A549 (cell line): ENCODE results near the gene HMCES. TPM values are rescaled to one million over a fixed set of nuclear protein-coding genes. Genes with fewer than 3 reads are reported as not detected.

Experiments used
- ATAC-seq, 2 experiments: fragments of 200-7000 bp in 1 of 2; fragments of >200 bp in 1 of 2; cut with Nextera tagmentation in 1 of 2; cut with Tn5 transposase in 1 of 2; 3 replicates each; pipeline versions ENCODE4 v1.8.0 to v1.9.1; 2018 to 2020; ENCODE audit warnings: mild to moderate bottlenecking in 1 of 2, moderate library complexity in 1 of 2
- CTCF ChIA-PET: fragments of 300-600 bp; sonication (Branson Sonifier 250); formaldehyde crosslinking; extraction: SDS; loops from one replicate; lab custom pipeline; 2021; ENCODE audit warnings: antibody characterized with exemption, inconsistent platforms; lab: Yijun Ruan, JAX
- POLR2A ChIA-PET: fragments of 350-600 bp; formaldehyde crosslinking; extraction: SDS; loops from one replicate; lab custom pipeline; 2021; ENCODE audit warnings: antibody characterized with exemption, inconsistent platforms; lab: Yijun Ruan, JAX
- DNase-seq, 2 experiments: peaks; one replicate each; pipeline versions ENCODE4 v3.0.0 to v3.0.0-alpha.2; 2011 to 2016; ENCODE audit warnings: low read depth in 1 of 2, low spot score in 1 of 2
- FAIRE-seq: peaks from 2 replicates; lab custom pipeline; 2011; peaks lifted over from hg19 to GRCh38; lab: Jason Lieb, UNC
- H3K27ac ChIP-seq, 2 experiments: fragments of >200 bp; sonication (Bioruptor Twin); formaldehyde crosslinking; 3 replicates each; pipeline ENCODE4 v1.5.1; 2016 to 2017
- H3K4me1 ChIP-seq: fragments of >200 bp; sonication (Bioruptor Twin); formaldehyde crosslinking; 3 replicates; pipeline ENCODE4 v1.6.1; 2016
- H3K4me2 ChIP-seq: fragments of >200 bp; sonication (Bioruptor Twin); formaldehyde crosslinking; 3 replicates; pipeline ENCODE4 v1.6.1; 2016
- H3K4me3 ChIP-seq: fragments of >200 bp; sonication (Bioruptor Twin); formaldehyde crosslinking; 3 replicates; pipeline ENCODE4 v1.5.1; 2016
- H3K9me3 ChIP-seq: fragments of >200 bp; sonication (Bioruptor Twin); formaldehyde crosslinking; 3 replicates; pipeline ENCODE4 v1.6.1; 2016
- CBX2 ChIP-seq: fragments of 200-600 bp; sonication (generic); IDR thresholded peaks from 2 replicates; pipeline ENCODE4 v1.6.1; 2016; ENCODE audit warnings: low read depth, mild to moderate bottlenecking, borderline replicate concordance
- CEBPB ChIP-seq, 2 experiments: fragments of >200 bp in 1 of 2; sonication (Bioruptor Twin) in 1 of 2; formaldehyde crosslinking in 1 of 2; IDR thresholded peaks; 2 replicates each; pipeline ENCODE4 v1.6.1; 2012 to 2016
- CHD2 ChIP-seq: fragments of 150-350 bp; IDR thresholded peaks from 2 replicates; pipeline ENCODE4 v1.6.1; 2014; ENCODE audit warnings: low read length; ENCODE audit not compliant: partially characterized antibody
- EHF ChIP-seq: fragments of 250-450 bp; sonication (Bioruptor Pico); IDR thresholded peaks from 2 replicates; pipeline ENCODE4 v1.5.0; 2020; ENCODE audit warnings: mild to moderate bottlenecking
- ESRRA ChIP-seq: fragments of 150-350 bp; IDR thresholded peaks from 2 replicates; pipeline ENCODE4 v1.6.1; 2014; ENCODE audit warnings: mild to moderate bottlenecking, low read length, borderline replicate concordance
- FOXS1 ChIP-seq: fragments of 250-450 bp; sonication (Bioruptor Pico); IDR thresholded peaks from 2 replicates; pipeline ENCODE4 v1.5.0; 2020; ENCODE audit warnings: mild to moderate bottlenecking, moderate library complexity
- HEYL ChIP-seq: fragments of 250-450 bp; sonication (Bioruptor Pico); IDR thresholded peaks from 2 replicates; pipeline ENCODE4 v1.8.0; 2021; ENCODE audit warnings: mild to moderate bottlenecking, moderate library complexity
- HOXB13 ChIP-seq: fragments of 250-450 bp; sonication (Bioruptor Pico); IDR thresholded peaks from 2 replicates; pipeline ENCODE4 v1.5.0; 2020; ENCODE audit warnings: low read depth, mild to moderate bottlenecking, moderate library complexity
- MAZ ChIP-seq: fragments of 150-350 bp; IDR thresholded peaks from 2 replicates; pipeline ENCODE4 v1.6.1; 2014; ENCODE audit warnings: antibody characterized with exemption, low read depth, low read length, borderline replicate concordance
- MYC ChIP-seq: IDR thresholded peaks from 2 replicates; pipeline ENCODE4 v1.6.1; 2012; ENCODE audit warnings: mild to moderate bottlenecking, inconsistent platforms, low read length, improper control_type of control experiment, borderline replicate concordance
- NFE2L2 ChIP-seq: fragments of 150-350 bp; conservative IDR thresholded peaks from 2 replicates; pipeline ENCODE4 v1.6.1; 2014; ENCODE audit warnings: low read length
- NPAS2 ChIP-seq: fragments of 250-450 bp; sonication (Bioruptor Pico); IDR thresholded peaks from 2 replicates; pipeline ENCODE4 v1.8.0; 2022; ENCODE audit warnings: mild to moderate bottlenecking, moderate library complexity, borderline replicate concordance
- NR3C1 ChIP-seq: fragments of >200 bp; sonication (Bioruptor Twin); formaldehyde crosslinking; IDR thresholded peaks from 3 replicates; pipeline ENCODE4 v1.6.1; 2017
- RCOR1 ChIP-seq: fragments of 150-350 bp; IDR thresholded peaks from 2 replicates; pipeline ENCODE4 v1.6.1; 2014; ENCODE audit warnings: antibody characterized with exemption, low read length, low read depth
- RNF2 ChIP-seq: fragments of 200-600 bp; sonication (generic); IDR thresholded peaks from 2 replicates; pipeline ENCODE4 v1.6.1; 2016; ENCODE audit warnings: low read depth, mild to moderate bottlenecking, antibody characterized with exemption, moderate library complexity, borderline replicate concordance
- SMC3 ChIP-seq: fragments of >200 bp; sonication (Bioruptor Twin); formaldehyde crosslinking; IDR thresholded peaks from 3 replicates; pipeline ENCODE4 v1.6.1; 2018; ENCODE audit warnings: inconsistent platforms
- TFCP2L1 ChIP-seq: fragments of 250-450 bp; sonication (Bioruptor Pico); IDR thresholded peaks from 2 replicates; pipeline ENCODE4 v1.5.0; 2021; ENCODE audit warnings: mild to moderate bottlenecking
- TP53 ChIP-seq: fragments of 250-450 bp; sonication (Bioruptor Pico); IDR thresholded peaks from 2 replicates; pipeline ENCODE4 v1.5.0; 2021; ENCODE audit warnings: mild to moderate bottlenecking, moderate library complexity
- ZSCAN20 ChIP-seq: fragments of 250-450 bp; sonication (Bioruptor Pico); IDR thresholded peaks from 2 replicates; pipeline ENCODE4 v1.8.0; 2022; ENCODE audit warnings: mild to moderate bottlenecking, moderate library complexity
- WGBS: methylation state at CpG from one replicate; pipeline ENCODE4 v1.1.6; 2017; ENCODE audit errors: missing lambda C conversion rate; 5-methylcytosine and 5-hydroxymethylcytosine counted together
- polyA plus RNA-seq, 4 experiments: library from polyadenylated mRNA; depleted of rRNA in 3 of 4; stranded (reverse); fragments of >200 nt; fragmentation: RNase III in 1 of 4; extraction: RNeasy Plus Mini Kit Qiagen cat#74134 plus additional on column Dnase treatment in 1 of 4; gene quantifications; 2 replicates in 3 of 4; 3 replicates in 1 of 4; pipeline ENCODE4 v1.2.3, GENCODE V29; 2011 to 2017
- TF ChIP-seq, protein P1 (sequence below): IDR thresholded peaks from 2 replicates; pipeline ENCODE4 v1.6.1; 2012
- TF ChIP-seq, protein P2 (sequence below): fragments of 450-650 bp; IDR thresholded peaks from 2 replicates; pipeline ENCODE4 v1.6.1; 2014; ENCODE audit warnings: antibody characterized with exemption
- TF ChIP-seq, protein P3 (sequence below): fragments of >200 bp; sonication (Bioruptor Twin); formaldehyde crosslinking; IDR thresholded peaks from 3 replicates; pipeline ENCODE4 v1.5.1; 2016
- TF ChIP-seq, protein P4 (sequence below): IDR thresholded peaks from 2 replicates; pipeline ENCODE4 v1.6.1; 2012
- TF ChIP-seq, protein P5 (sequence below): IDR thresholded peaks from 2 replicates; pipeline ENCODE4 v1.6.1; 2012; ENCODE audit warnings: low read depth, borderline replicate concordance
- TF ChIP-seq, protein P6 (sequence below): fragments of >200 bp; sonication (Bioruptor Twin); formaldehyde crosslinking; IDR thresholded peaks from 3 replicates; pipeline ENCODE4 v1.6.1; 2016

Gene HMCES
- polyA plus RNA-seq, 2 of the 4 experiments (the other 2 are of a cell fraction): 35.2 to 39.9 TPM

DNA sequence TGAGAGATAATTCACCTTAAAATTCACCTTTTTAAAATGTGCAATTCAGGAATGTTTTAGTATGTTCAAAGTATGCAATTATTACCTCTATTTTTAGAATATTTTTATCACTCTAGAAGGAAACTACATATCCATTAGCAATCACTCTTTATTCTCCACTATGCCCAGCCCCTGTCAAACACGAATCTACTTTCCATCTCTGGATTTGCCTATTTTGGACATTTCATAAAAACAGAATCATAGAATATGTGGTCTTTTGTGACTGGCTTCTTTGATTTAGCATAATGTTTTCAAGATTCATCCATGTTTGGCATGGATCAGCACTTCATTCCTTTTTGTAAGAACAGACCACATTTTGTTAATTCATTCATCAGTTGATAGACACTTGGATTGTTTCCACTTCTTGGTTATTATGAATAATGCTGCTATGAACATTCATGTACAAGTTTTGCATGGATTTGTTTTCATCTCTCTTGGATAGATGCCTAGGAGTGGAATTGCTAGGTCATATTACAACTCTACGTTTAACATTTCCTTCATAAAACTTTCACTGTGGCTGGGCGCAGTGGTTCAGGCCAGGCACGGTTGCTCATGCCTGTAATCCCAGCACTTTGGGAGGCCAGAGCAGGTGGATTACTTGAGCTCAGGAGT is 12.7 kb downstream of the HMCES start:
- POLR2A ChIA-PET: no interaction called here
- ATAC-seq: no peak

DNA sequence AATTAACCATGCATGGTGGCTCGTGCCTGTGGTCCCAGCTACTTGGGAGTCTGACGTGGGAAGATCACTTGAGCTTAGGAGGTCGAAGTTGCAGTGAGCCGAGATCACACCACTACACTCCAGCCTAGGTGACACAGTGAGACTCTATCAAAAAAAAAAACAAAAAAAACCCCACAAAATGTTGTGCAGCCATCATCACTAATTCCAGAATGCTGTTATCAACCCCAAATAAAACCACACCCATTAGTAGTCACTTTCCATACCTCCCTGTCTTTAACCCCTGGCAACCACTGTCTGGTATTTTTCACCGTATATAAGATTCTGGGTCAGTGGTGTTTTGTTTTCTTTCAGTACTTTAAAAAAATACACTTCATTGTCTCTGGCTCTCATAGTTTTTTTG is 16.6 kb downstream of the HMCES start:
- DNase-seq (no peak), ATAC-seq (no peak)
- no peak overlapping the region for H3K4me3 ChIP-seq
- no peak overlapping the region for H3K27ac ChIP-seq
- H3K9me3 ChIP-seq: no peaks in the 10 kb centered on the region
- POLR2A ChIA-PET: no interaction called here
- TF ChIP-seq, protein P1, sequence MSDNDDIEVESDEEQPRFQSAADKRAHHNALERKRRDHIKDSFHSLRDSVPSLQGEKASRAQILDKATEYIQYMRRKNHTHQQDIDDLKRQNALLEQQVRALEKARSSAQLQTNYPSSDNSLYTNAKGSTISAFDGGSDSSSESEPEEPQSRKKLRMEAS: no peak
- TF ChIP-seq RCOR1 (no peak), RNF2 (no peak), CHD2 (no peak), HEYL (no peak)
- TF ChIP-seq, protein P2, sequence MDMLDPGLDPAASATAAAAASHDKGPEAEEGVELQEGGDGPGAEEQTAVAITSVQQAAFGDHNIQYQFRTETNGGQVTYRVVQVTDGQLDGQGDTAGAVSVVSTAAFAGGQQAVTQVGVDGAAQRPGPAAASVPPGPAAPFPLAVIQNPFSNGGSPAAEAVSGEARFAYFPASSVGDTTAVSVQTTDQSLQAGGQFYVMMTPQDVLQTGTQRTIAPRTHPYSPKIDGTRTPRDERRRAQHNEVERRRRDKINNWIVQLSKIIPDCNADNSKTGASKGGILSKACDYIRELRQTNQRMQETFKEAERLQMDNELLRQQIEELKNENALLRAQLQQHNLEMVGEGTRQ: no peak
- TF ChIP-seq, protein P3, sequence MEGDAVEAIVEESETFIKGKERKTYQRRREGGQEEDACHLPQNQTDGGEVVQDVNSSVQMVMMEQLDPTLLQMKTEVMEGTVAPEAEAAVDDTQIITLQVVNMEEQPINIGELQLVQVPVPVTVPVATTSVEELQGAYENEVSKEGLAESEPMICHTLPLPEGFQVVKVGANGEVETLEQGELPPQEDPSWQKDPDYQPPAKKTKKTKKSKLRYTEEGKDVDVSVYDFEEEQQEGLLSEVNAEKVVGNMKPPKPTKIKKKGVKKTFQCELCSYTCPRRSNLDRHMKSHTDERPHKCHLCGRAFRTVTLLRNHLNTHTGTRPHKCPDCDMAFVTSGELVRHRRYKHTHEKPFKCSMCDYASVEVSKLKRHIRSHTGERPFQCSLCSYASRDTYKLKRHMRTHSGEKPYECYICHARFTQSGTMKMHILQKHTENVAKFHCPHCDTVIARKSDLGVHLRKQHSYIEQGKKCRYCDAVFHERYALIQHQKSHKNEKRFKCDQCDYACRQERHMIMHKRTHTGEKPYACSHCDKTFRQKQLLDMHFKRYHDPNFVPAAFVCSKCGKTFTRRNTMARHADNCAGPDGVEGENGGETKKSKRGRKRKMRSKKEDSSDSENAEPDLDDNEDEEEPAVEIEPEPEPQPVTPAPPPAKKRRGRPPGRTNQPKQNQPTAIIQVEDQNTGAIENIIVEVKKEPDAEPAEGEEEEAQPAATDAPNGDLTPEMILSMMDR: no peak
- TF ChIP-seq, protein P4, sequence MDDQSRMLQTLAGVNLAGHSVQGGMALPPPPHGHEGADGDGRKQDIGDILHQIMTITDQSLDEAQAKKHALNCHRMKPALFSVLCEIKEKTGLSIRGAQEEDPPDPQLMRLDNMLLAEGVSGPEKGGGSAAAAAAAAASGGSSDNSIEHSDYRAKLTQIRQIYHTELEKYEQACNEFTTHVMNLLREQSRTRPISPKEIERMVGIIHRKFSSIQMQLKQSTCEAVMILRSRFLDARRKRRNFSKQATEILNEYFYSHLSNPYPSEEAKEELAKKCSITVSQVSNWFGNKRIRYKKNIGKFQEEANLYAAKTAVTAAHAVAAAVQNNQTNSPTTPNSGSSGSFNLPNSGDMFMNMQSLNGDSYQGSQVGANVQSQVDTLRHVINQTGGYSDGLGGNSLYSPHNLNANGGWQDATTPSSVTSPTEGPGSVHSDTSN: no peak
- TF ChIP-seq, protein P5, sequence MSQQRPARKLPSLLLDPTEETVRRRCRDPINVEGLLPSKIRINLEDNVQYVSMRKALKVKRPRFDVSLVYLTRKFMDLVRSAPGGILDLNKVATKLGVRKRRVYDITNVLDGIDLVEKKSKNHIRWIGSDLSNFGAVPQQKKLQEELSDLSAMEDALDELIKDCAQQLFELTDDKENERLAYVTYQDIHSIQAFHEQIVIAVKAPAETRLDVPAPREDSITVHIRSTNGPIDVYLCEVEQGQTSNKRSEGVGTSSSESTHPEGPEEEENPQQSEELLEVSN: no peak
- TF ChIP-seq, all 56 proteins: peak for 0
- FAIRE-seq: no peak
- H3K4me2 ChIP-seq: no peak overlapping the region
- 88% methylated on average over 5 of the region's 5 CpGs for WGBS
- no peaks in the 10 kb centered on the region for H3K4me1 ChIP-seq
- CTCF ChIA-PET: interaction anchor here (0.7 to 0.9 kb wide), 2 partner anchors 24 to 356 kb away, joined by 3 read pairs; no protein-coding TSS in a partner anchor

More for the DNA sequence above, 12.7 kb downstream of the HMCES start:
- Histone ChIP-seq H3K4me3 (no peak overlapping the region), H3K9me3 (no peaks in the 10 kb centered on the region), H3K4me1 (no peaks in the 10 kb centered on the region), H3K27ac (no peak overlapping the region), H3K4me2 (no peak overlapping the region)
- TF ChIP-seq MAZ (no peak), EHF (no peak), SMC3 (no peak), CHD2 (no peak)
- no peak for FAIRE-seq
- CTCF ChIA-PET: interaction anchor here (0.8 to 1.4 kb wide), 4 partner anchors 10 to 40 kb away, joined by 3 read pairs; a partner anchor contains a TSS
- DNase-seq: no peak
- 88% methylated on average over 4 of the region's 4 CpGs for WGBS

DNA sequence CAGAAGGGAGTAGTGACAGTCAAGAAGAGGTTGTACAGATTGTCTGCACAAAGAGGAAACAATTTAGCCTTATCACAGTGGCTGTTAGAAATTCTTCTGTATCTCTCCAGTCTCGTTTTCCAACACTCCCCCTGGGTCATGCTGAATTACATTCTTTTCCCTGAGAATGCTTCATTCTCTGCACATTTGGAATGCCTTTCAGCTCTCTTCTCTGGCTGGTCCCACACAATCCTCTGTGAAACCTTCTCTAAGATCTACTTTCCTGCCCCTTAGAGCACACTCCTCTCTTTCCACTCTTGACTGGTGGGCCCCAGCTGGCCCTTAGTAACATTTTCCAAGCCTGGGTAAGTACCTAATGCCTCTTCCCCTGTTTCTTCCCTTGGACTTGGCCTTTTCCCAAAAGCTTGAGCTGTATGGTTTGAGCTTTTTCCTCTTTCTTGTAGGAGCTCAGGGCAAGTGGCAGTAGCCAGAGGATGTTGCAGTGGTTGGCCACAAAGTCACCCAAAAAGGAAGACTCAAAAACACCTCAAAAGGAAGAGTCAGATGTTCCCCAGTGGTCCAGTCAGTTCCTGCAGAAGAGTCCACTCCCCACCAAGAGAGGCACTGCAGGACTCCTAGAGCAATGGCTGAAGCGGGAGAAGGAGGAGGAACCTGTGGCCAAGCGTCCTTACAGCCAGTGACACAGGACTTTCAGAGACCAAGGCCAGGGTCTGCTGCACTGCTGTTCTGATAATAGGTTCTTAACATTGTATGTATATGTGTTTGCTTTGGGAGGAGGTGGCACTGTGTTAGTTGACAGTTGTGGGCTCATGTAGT is 25.7 kb downstream of the HMCES start:
- POLR2A ChIA-PET: no interaction called here
- 79% methylated on average over 3 of the region's 3 CpGs for WGBS
- no peak overlapping the region for H3K4me3 ChIP-seq
- CTCF ChIA-PET: interaction anchor here (0.9 kb wide), 1 partner anchor 334 kb away, joined by 3 read pairs; no protein-coding TSS in a partner anchor
- no peak overlapping the region for H3K27ac ChIP-seq
- no peak overlapping the region for H3K4me2 ChIP-seq
- peaks cover 8% of the 10 kb centered on the region for H3K4me1 ChIP-seq
- DNase-seq (no peak), FAIRE-seq (no peak), ATAC-seq (peak in 1 of 2 experiments; percentile 44; a peak in 3 of 6 replicates)
- no peaks in the 10 kb centered on the region for H3K9me3 ChIP-seq
- no peak for TF ChIP-seq CHD2
- no peak for TF ChIP-seq FOXS1
- TF ChIP-seq, protein P2: no peak
- no peak for TF ChIP-seq CEBPB (IDR thresholded peaks at IDR 0.05)
- TF ChIP-seq NPAS2 (CRISPR knock-in tag): no peak
- no peak for TF ChIP-seq NR3C1
- no peak for TF ChIP-seq MYC
- TF ChIP-seq ZSCAN20: no peak
- TF ChIP-seq, protein P6, sequence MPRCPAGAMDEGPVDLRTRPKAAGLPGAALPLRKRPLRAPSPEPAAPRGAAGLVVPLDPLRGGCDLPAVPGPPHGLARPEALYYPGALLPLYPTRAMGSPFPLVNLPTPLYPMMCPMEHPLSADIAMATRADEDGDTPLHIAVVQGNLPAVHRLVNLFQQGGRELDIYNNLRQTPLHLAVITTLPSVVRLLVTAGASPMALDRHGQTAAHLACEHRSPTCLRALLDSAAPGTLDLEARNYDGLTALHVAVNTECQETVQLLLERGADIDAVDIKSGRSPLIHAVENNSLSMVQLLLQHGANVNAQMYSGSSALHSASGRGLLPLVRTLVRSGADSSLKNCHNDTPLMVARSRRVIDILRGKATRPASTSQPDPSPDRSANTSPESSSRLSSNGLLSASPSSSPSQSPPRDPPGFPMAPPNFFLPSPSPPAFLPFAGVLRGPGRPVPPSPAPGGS: no peak
- TF ChIP-seq NFE2L2: no peak
- no peak for TF ChIP-seq ESRRA
- TF ChIP-seq TP53 (CRISPR knock-in tag): no peak
- TF ChIP-seq CBX2: no peak
- no peak for TF ChIP-seq TFCP2L1 (CRISPR knock-in tag)
- TF ChIP-seq HOXB13 (CRISPR knock-in tag): no peak
